Glutamatergic neuron (in vitro differentiated cells): Measurements from ENCODE around the gene CACNG8. TPM values are rescaled to one million over a fixed set of nuclear protein-coding genes. Genes with fewer than 3 reads are reported as not detected.

Experiments used
- DNase-seq: peaks from one replicate; pipeline ENCODE4 v3.0.0; 2022
- H3K27ac Mint-ChIP-seq: one replicate; pipeline ENCODE4 v1.8.0; 2020; ENCODE audit warnings: mild to moderate bottlenecking, mixed read lengths, inconsistent platforms; ENCODE audit not compliant: unreplicated experiment
- H3K27me3 Mint-ChIP-seq: one replicate; pipeline ENCODE4 v1.8.0; 2020; ENCODE audit warnings: mild to moderate bottlenecking, moderate library complexity, mixed read lengths, inconsistent platforms; ENCODE audit not compliant: unreplicated experiment
- H3K36me3 Mint-ChIP-seq: one replicate; pipeline ENCODE4 v1.8.0; 2020; ENCODE audit warnings: mild to moderate bottlenecking, mixed read lengths, inconsistent platforms; ENCODE audit not compliant: unreplicated experiment
- H3K4me1 Mint-ChIP-seq: one replicate; pipeline ENCODE4 v1.8.0; 2020; ENCODE audit warnings: mild to moderate bottlenecking, low read depth, mixed read lengths, inconsistent platforms; ENCODE audit not compliant: unreplicated experiment
- H3K4me3 Mint-ChIP-seq: one replicate; pipeline ENCODE4 v1.8.0; 2020; ENCODE audit warnings: mild to moderate bottlenecking, mixed read lengths, inconsistent platforms; ENCODE audit not compliant: unreplicated experiment
- H3K9me3 Mint-ChIP-seq: one replicate; pipeline ENCODE4 v1.8.0; 2020; ENCODE audit warnings: mild to moderate bottlenecking, moderate library complexity, mixed read lengths, inconsistent platforms; ENCODE audit not compliant: unreplicated experiment
- total RNA-seq: library from RNA; stranded (reverse); fragmentation: NEBNext Ultra II Directional; extraction: Animal tissue kit (Norgen Biotek cat#: 25700); gene quantifications from one replicate; pipeline ENCODE4 v1.2.1, GENCODE V29; 2021; ENCODE audit not compliant: unreplicated experiment
- TF ChIP-seq, protein P1 (sequence below): fragments of 200-600 bp; sonication (generic); IDR thresholded peaks from one replicate; pipeline ENCODE4 v1.5.0; 2021; ENCODE audit not compliant: partially characterized antibody, unreplicated experiment

CACNG8 gene
- total RNA-seq, 1 donor from 2014 or later = 4.3 TPM

DNA sequence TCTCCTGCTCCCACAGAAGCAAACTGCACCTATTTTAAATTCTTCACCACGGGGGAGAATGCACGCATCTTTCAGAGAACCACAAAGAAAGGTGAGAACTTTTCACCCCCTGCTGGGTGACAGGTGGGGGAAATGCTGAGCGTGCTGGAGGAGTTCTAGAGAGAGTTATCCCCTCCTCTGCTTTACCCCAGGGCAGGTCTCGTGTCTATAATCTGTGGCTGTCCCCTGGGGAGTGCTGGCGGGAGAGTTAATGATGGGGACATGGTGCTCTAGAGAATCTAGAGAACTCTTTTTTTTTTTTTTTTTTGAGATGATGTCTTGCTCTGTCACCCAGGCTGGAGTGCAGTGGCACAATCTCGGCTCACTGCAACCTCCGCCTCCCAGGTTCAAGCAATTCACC lies 35.5 kb downstream of the CACNG8 start:
- peaks cover 3% of the 10 kb centered on the region for H3K4me1 Mint-ChIP-seq
- DNase-seq = no peak
- H3K36me3 Mint-ChIP-seq = no peaks in the 10 kb centered on the region
- H3K27me3 Mint-ChIP-seq = peaks cover 11% of the 10 kb centered on the region
- H3K27ac Mint-ChIP-seq = no peak overlapping the region
- H3K9me3 Mint-ChIP-seq = peaks cover 8% of the 10 kb centered on the region
- TF ChIP-seq, protein P1, sequence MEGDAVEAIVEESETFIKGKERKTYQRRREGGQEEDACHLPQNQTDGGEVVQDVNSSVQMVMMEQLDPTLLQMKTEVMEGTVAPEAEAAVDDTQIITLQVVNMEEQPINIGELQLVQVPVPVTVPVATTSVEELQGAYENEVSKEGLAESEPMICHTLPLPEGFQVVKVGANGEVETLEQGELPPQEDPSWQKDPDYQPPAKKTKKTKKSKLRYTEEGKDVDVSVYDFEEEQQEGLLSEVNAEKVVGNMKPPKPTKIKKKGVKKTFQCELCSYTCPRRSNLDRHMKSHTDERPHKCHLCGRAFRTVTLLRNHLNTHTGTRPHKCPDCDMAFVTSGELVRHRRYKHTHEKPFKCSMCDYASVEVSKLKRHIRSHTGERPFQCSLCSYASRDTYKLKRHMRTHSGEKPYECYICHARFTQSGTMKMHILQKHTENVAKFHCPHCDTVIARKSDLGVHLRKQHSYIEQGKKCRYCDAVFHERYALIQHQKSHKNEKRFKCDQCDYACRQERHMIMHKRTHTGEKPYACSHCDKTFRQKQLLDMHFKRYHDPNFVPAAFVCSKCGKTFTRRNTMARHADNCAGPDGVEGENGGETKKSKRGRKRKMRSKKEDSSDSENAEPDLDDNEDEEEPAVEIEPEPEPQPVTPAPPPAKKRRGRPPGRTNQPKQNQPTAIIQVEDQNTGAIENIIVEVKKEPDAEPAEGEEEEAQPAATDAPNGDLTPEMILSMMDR = no peak
- H3K4me3 Mint-ChIP-seq = no peak overlapping the region

DNA sequence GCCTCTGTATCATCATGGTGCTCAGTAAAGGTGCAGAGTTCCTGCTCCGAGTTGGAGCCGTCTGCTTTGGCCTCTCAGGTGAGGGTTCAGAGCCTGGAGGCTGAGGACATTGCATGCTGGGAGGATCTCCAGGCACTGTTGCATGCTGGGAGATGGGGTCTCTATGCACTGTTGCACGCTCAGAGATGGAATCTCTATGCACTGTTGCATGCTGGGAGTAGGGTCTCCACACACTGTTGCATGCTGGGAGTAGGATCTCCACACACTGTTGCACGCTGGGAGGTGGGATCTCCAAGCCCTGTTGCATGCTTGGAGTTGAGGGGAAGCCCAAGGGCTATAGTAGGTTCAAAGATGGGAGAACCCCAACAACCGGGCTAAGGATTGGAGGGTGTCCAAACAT lies 37.0 kb downstream of the CACNG8 start:
- H3K4me1 Mint-ChIP-seq = no peaks in the 10 kb centered on the region
- H3K9me3 Mint-ChIP-seq = peaks cover 4% of the 10 kb centered on the region
- no peak overlapping the region for H3K27ac Mint-ChIP-seq
- H3K4me3 Mint-ChIP-seq = no peak overlapping the region
- no peaks in the 10 kb centered on the region for H3K36me3 Mint-ChIP-seq
- TF ChIP-seq, protein P1 = no peak
- H3K27me3 Mint-ChIP-seq = peaks cover 7% of the 10 kb centered on the region
- DNase-seq = no peak

DNA sequence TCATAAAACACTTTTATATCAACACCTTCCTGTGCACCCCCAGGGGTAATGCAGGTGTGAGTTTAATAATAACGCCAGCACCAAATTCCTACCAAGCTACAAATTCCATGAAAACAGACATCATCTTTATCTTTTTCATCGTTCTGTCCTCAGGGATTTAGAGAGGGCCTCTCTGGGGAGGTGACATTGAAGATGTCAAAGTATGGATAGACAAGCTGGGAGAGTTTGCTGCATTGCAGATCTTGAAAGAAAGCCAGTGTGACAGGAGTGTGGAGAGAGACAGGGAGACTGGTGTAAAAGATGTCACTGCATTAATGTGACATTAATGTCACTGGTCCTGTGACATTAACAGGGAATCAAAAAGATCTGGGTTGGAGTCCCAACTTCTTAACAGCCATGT lies 38.8 kb downstream of the CACNG8 start:
- TF ChIP-seq, protein P1 = no peak
- DNase-seq = no peak
- Mint-ChIP-seq H3K9me3 (no peaks in the 10 kb centered on the region), H3K4me1 (no peaks in the 10 kb centered on the region), H3K27me3 (peaks cover 2% of the 10 kb centered on the region), H3K36me3 (no peaks in the 10 kb centered on the region), H3K27ac (no peak overlapping the region), H3K4me3 (no peak overlapping the region)

DNA sequence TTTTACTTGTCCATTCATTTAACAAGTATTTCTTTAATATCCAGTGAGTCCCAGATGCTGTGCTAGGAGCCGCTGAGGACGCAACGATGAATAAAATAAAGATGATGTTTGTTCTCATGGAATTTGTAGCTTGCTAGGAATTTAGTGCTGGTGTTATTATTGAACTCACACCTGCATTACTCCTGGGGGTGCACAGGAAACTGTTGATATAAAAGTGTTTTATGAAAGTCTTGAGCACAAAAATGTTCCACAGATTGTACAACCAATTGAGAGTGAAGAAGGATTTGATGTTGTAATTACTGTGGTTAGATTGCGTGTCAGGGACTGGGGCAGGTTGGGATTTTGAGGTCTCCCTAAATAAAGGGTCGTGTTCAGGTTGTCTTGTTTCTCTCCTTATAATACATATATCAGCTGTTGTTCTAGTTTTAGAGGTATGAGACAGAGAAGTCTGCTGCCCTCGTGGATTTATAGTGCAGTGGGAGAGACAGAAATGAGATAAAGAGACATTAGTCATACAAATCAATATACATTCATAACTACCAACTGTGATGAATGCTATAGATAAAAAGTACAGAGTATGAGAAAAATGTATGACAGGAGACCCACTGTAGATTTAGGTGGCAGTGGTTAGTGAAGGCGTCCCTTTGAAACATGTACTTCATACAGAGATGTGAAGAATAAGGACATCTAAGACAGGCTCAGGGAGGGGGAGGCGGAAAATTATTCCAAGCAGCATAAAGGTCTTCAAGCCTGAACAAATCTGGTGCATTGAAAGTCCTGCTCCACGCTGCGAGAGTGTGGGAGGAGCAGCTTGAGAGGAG lies 40.0 kb downstream of the CACNG8 start:
- DNase-seq = no peak
- peaks cover 2% of the 10 kb centered on the region for H3K27me3 Mint-ChIP-seq
- TF ChIP-seq, protein P1 = no peak
- H3K9me3 Mint-ChIP-seq = no peaks in the 10 kb centered on the region
- H3K36me3 Mint-ChIP-seq = no peaks in the 10 kb centered on the region
- H3K4me1 Mint-ChIP-seq = no peaks in the 10 kb centered on the region
- H3K27ac Mint-ChIP-seq = no peak overlapping the region
- H3K4me3 Mint-ChIP-seq = no peak overlapping the region

DNA sequence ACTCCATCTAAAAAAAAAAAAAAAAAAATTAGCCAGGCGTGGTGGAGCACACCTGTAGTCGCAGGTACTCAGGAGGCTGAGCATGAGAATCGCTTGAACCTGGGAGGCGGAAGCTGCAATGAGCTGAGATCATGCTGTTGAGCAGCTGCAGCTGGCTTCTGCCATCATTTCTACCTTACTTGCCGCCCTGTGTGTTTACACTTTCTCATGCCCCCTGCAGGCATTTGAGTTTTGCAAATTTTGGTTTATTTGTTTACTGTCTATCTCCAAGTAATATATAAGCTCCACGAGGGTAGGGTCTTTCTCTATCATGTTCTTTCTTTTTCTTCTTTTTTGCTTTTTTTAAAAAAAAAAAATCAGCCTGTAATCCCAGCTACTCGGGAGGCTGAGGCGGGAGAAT lies 46.7 kb downstream of the CACNG8 start:
- peaks cover 6% of the 10 kb centered on the region for H3K4me1 Mint-ChIP-seq
- H3K36me3 Mint-ChIP-seq = no peaks in the 10 kb centered on the region
- DNase-seq = no peak
- H3K9me3 Mint-ChIP-seq = peaks cover 4% of the 10 kb centered on the region
- peaks cover 2% of the 10 kb centered on the region for H3K27me3 Mint-ChIP-seq
- TF ChIP-seq, protein P1 = no peak
- H3K27ac Mint-ChIP-seq = no peak overlapping the region
- H3K4me3 Mint-ChIP-seq = no peak overlapping the region
